ENCODE results near the gene POLE. TPM values are rescaled to one million over a fixed set of nuclear protein-coding genes. Genes with fewer than 3 reads are reported as not detected.

The POLE gene
- total and polyA plus RNA-seq, 2 donors (not counting 1 experiment from before 2014, with no cell fraction given), result 6.2 to 9.6 TPM

- Histone ChIP-seq H3K4me3 (replicated peaks in 1 of 4; ENCODE audit: control extremely low read depth in 1 of 4, insufficient read depth in 1 of 4, low read depth in 3 of 4, low read length in 4 of 4) (no peak overlapping the region), H3K36me3 (ENCODE audit: control insufficient read depth, insufficient read depth, low read length) (peaks cover 17% of the 10 kb centered on the region), H4K20me1 (ENCODE audit: control insufficient read depth, extremely low read depth, insufficient read depth, low read length) (no peaks in the 10 kb centered on the region), H3K27me3 (ENCODE audit: control insufficient read depth, insufficient read depth, low read length) (no peaks in the 10 kb centered on the region), H3K27ac (ENCODE audit: insufficient read depth, low read length) (no peak overlapping the region), H3K4me2 (ENCODE audit: extremely low read depth, insufficient read depth, low read length) (no peak overlapping the region), H3K79me2 (ENCODE audit: control insufficient read depth, insufficient read depth, low read length) (no peaks in the 10 kb centered on the region), H3K9me3 (ENCODE audit: control insufficient read depth, insufficient read depth, low read depth, low read length) (no peaks in the 10 kb centered on the region), H3K4me1 (ENCODE audit: control insufficient read depth, extremely low read depth, insufficient read depth, low read length) (no peaks in the 10 kb centered on the region), H2AFZ (ENCODE audit: low read length) (no peak overlapping the region), H3K9ac (ENCODE audit: insufficient read depth, low read length) (no peak overlapping the region)
- DNase-seq (ENCODE audit: low read depth in 2 of 2), result no peak
- TF ChIP-seq EZH2 (IDR thresholded peaks at IDR 0.05; ENCODE audit: low read length, missing control alignments) (no peak), CTCF (conservative IDR thresholded peaks at IDR 0.05 in 1 of 2, IDR thresholded peaks at IDR 0.05 in 1 of 2; ENCODE audit: low read depth in 1 of 2, low read length in 2 of 2) (no peak)
These were observed 15.0 kb downstream of the POLE start for GRCh38 chr12:132672116-132672515.

DNA sequence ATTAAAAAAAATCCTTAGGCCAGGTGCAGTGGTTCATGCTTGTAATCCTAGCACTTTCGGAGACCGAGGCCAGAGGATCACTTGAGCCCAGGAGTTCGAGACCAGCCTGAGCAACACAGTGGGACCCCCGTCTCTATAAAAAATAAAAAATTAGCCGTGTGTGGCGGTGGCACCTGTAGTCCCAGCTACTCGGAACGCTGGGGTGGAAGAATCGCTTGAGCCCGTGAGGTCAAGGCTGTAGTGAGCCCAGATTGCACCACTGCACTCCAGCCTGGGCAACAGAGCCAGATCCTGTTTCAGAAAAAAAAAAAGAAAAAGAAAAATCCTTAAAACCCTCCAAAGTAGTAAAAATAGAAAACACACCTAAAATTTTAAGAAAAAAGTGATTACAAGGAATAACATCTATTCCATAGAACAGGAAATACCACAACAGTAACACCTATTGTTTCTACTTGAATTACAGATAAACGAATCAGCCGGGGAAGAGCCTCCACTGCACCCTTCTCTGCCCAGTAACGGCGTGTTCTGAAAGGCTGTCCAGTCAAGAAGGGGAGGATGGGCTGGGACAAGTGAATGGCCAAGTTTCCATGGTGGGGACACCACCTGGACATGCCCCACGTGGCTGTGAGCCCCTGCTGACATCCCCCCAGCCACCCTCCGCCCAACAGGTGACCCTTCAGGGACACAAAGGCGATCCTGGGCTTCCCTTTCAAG, 17.8 kb downstream of the POLE start:
- Histone ChIP-seq H3K9ac (ENCODE audit: insufficient read depth, low read length) (no peak overlapping the region), H3K4me2 (ENCODE audit: extremely low read depth, insufficient read depth, low read length) (no peak overlapping the region), H3K9me3 (ENCODE audit: control insufficient read depth, insufficient read depth, low read depth, low read length) (no peaks in the 10 kb centered on the region), H3K36me3 (ENCODE audit: control insufficient read depth, insufficient read depth, low read length) (peaks cover 20% of the 10 kb centered on the region), H3K4me3 (replicated peaks in 1 of 4; ENCODE audit: control extremely low read depth in 1 of 4, insufficient read depth in 1 of 4, low read depth in 3 of 4, low read length in 4 of 4) (no peak overlapping the region), H3K27me3 (ENCODE audit: control insufficient read depth, insufficient read depth, low read length) (no peaks in the 10 kb centered on the region), H3K4me1 (ENCODE audit: control insufficient read depth, extremely low read depth, insufficient read depth, low read length) (no peaks in the 10 kb centered on the region), H4K20me1 (ENCODE audit: control insufficient read depth, extremely low read depth, insufficient read depth, low read length) (no peaks in the 10 kb centered on the region), H2AFZ (ENCODE audit: low read length) (no peak overlapping the region), H3K27ac (ENCODE audit: insufficient read depth, low read length) (no peak overlapping the region), H3K79me2 (ENCODE audit: control insufficient read depth, insufficient read depth, low read length) (no peaks in the 10 kb centered on the region)
- TF ChIP-seq EZH2 (IDR thresholded peaks at IDR 0.05; ENCODE audit: low read length, missing control alignments) (no peak), CTCF (conservative IDR thresholded peaks at IDR 0.05 in 1 of 2, IDR thresholded peaks at IDR 0.05 in 1 of 2; ENCODE audit: low read depth in 1 of 2, low read length in 2 of 2) (no peak)
- DNase-seq (ENCODE audit: low read depth in 2 of 2), result no peak

- Histone ChIP-seq H3K27ac (ENCODE audit: insufficient read depth, low read length) (no peak overlapping the region), H3K9me3 (ENCODE audit: control insufficient read depth, insufficient read depth, low read depth, low read length) (no peaks in the 10 kb centered on the region), H4K20me1 (ENCODE audit: control insufficient read depth, extremely low read depth, insufficient read depth, low read length) (no peaks in the 10 kb centered on the region), H3K9ac (ENCODE audit: insufficient read depth, low read length) (no peak overlapping the region), H3K4me2 (ENCODE audit: extremely low read depth, insufficient read depth, low read length) (no peak overlapping the region), H3K36me3 (ENCODE audit: control insufficient read depth, insufficient read depth, low read length) (peaks cover 18% of the 10 kb centered on the region), H3K4me3 (replicated peaks in 1 of 4; ENCODE audit: control extremely low read depth in 1 of 4, insufficient read depth in 1 of 4, low read depth in 3 of 4, low read length in 4 of 4) (no peak overlapping the region), H2AFZ (ENCODE audit: low read length) (no peak overlapping the region), H3K79me2 (ENCODE audit: control insufficient read depth, insufficient read depth, low read length) (no peaks in the 10 kb centered on the region), H3K4me1 (ENCODE audit: control insufficient read depth, extremely low read depth, insufficient read depth, low read length) (no peaks in the 10 kb centered on the region), H3K27me3 (ENCODE audit: control insufficient read depth, insufficient read depth, low read length) (no peaks in the 10 kb centered on the region)
- DNase-seq (ENCODE audit: low read depth in 2 of 2), result no peak
- TF ChIP-seq EZH2 (IDR thresholded peaks at IDR 0.05; ENCODE audit: low read length, missing control alignments), result no peak
- no peak for TF ChIP-seq CTCF (conservative IDR thresholded peaks at IDR 0.05 in 1 of 2, IDR thresholded peaks at IDR 0.05 in 1 of 2; ENCODE audit: low read depth in 1 of 2, low read length in 2 of 2)
These were observed 18.7 kb downstream of the POLE start for GRCh38 chr12:132668191-132669088.

Data from fibroblast of lung (primary cell).